ENCODE measurements around the gene CAPN12.

CAPN12 gene

DNA sequence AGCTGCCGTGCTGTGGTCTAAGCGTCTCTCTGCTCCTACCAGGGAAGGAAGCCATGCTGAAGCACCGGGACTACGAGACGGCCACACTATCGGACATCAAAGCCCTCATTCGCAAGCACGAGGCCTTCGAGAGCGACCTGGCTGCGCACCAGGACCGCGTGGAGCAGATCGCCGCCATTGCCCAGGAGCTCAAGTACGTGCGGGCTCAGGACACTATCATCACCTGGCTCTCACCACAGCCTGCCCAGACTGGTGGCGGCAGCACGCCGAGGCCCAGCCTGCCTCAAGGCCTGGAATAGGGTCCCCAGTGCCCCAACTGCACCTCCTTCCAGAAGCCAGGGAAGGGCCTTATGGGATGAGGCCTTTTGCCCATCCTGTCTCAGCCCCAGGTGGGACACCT lies 22.8 kb downstream of the CAPN12 start:
- Mint-ChIP-seq H3K4me1 (ENCODE audit: low read depth) (no peaks in the 10 kb centered on the region), H3K9me3 (no peaks in the 10 kb centered on the region), H3K4me3 (no peak overlapping the region), H3K27ac (no peak overlapping the region), H3K27me3 (no peaks in the 10 kb centered on the region), H3K36me3 (ENCODE audit: low read depth) (peaks cover 100% of the 10 kb centered on the region)
- intact Hi-C loops (cut with micrococcal nuclease) = no loop called here

GRCh38 chr19:38720559-38721236 lies 23.6 kb downstream of the CAPN12 start:
- H3K4me1 Mint-ChIP-seq (ENCODE audit: low read depth) = no peaks in the 10 kb centered on the region
- no peak overlapping the region for H3K4me3 Mint-ChIP-seq
- H3K27ac Mint-ChIP-seq = no peak overlapping the region
- H3K9me3 Mint-ChIP-seq = no peaks in the 10 kb centered on the region
- peaks cover 100% of the 10 kb centered on the region for H3K36me3 Mint-ChIP-seq (ENCODE audit: low read depth)
- H3K27me3 Mint-ChIP-seq = no peaks in the 10 kb centered on the region
- intact Hi-C loops (cut with micrococcal nuclease) = no loop called here

DNA sequence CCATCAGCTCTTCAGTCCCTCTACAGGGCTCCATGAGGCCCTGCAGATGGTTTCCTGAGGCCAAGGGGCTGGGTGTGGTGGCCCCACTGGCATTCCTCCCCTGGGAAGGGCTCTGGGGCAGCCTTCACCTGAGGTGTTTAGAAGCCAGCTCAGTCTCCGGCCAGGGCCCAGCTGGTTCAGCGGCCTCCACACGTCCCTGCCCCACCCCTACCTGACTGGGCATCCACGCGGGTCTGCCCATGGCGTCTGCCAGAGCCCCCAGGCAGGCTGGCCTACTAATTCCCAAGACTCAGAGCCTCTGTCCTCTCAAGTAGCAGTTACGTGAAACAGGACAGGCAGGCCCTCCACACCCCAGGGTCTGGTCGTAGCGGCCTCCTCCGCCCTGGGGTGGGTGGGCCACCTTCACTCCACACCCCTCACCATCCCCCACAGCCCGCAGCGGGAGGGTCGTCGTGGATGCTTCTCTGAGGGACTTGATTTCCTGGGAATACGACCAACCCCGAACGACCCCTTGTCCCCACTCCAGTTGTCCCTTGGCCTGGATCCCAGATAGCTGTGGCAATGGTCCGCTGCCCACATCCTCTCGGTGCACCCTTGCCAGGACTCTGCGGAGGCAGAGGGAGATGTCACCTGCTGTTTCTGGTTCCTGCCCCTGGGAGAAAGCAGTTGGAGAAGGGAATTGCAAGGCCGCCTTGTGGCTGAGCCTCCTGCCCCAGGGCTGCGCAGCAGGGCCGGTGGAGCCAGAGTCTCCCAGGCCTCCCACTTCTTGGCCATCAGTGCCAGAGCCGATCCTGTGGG lies 24.3 kb downstream of the CAPN12 start:
- Mint-ChIP-seq H3K4me3 (no peak overlapping the region), H3K4me1 (ENCODE audit: low read depth) (no peaks in the 10 kb centered on the region), H3K9me3 (no peaks in the 10 kb centered on the region), H3K27ac (no peak overlapping the region), H3K27me3 (no peaks in the 10 kb centered on the region), H3K36me3 (ENCODE audit: low read depth) (peaks cover 99% of the 10 kb centered on the region)
- intact Hi-C loops (cut with micrococcal nuclease) = no loop called here

- no peaks in the 10 kb centered on the region for H3K4me1 Mint-ChIP-seq (ENCODE audit: low read depth)
- H3K4me3 Mint-ChIP-seq = no peak overlapping the region
- no peak overlapping the region for H3K27ac Mint-ChIP-seq
- peaks cover 99% of the 10 kb centered on the region for H3K36me3 Mint-ChIP-seq (ENCODE audit: low read depth)
- no peaks in the 10 kb centered on the region for H3K9me3 Mint-ChIP-seq
- intact Hi-C loops (cut with micrococcal nuclease) = no loop called here
- no peaks in the 10 kb centered on the region for H3K27me3 Mint-ChIP-seq
Measured at GRCh38 chr19:38718747-38719543, 25.3 kb downstream of the CAPN12 start.

DNA sequence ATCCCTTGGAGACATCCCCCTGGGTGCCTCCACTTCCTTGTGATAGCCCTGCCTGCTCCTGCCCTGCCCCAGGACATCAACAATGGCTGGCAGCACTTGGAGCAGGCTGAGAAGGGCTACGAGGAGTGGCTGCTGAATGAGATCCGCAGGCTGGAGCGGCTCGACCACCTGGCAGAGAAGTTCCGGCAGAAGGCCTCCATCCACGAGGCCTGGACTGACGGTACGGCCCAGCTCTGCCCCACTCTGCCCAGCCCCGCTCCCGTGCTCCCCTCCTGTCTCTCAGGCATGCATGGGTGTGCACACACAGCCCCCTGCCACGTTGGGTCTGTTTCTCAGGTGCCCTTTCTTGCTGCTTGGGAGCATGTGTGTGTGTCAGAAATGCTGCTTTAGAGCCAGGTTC lies 26.4 kb downstream of the CAPN12 start:
- peaks cover 99% of the 10 kb centered on the region for H3K36me3 Mint-ChIP-seq (ENCODE audit: low read depth)
- intact Hi-C loops (cut with micrococcal nuclease) = no loop called here
- no peaks in the 10 kb centered on the region for H3K27me3 Mint-ChIP-seq
- no peak overlapping the region for H3K27ac Mint-ChIP-seq
- no peaks in the 10 kb centered on the region for H3K9me3 Mint-ChIP-seq
- no peak overlapping the region for H3K4me3 Mint-ChIP-seq
- no peaks in the 10 kb centered on the region for H3K4me1 Mint-ChIP-seq (ENCODE audit: low read depth)

GRCh38 chr19:38717051-38717450 lies 27.2 kb downstream of the CAPN12 start:
- no peaks in the 10 kb centered on the region for H3K9me3 Mint-ChIP-seq
- no peak overlapping the region for H3K4me3 Mint-ChIP-seq
- intact Hi-C loops (cut with micrococcal nuclease) = no loop called here
- H3K36me3 Mint-ChIP-seq (ENCODE audit: low read depth) = peaks cover 99% of the 10 kb centered on the region
- H3K27me3 Mint-ChIP-seq = no peaks in the 10 kb centered on the region
- no peaks in the 10 kb centered on the region for H3K4me1 Mint-ChIP-seq (ENCODE audit: low read depth)
- no peak overlapping the region for H3K27ac Mint-ChIP-seq

DNA sequence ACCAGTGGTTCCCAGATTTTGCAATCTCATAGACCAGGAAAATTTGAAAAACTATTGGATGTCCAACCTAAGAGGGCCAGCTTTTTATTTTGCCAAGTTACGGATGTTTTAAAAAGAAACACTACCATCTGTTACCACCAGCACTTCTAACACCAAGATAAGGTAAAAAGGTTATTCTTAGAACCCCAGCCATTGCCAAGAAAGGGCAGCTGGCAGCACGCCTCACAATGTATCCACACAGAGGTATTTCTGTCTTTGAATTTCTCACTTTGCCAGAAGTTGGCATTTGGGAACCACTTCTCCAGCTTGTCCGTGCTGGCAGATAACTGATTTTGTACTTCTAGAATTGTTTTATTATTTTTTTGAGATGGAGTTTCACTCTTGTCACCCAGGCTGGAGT lies 28.7 kb downstream of the CAPN12 start:
- H3K27me3 Mint-ChIP-seq = no peaks in the 10 kb centered on the region
- intact Hi-C loops (cut with micrococcal nuclease) = no loop called here
- H3K27ac Mint-ChIP-seq = no peak overlapping the region
- no peak overlapping the region for H3K4me3 Mint-ChIP-seq
- no peaks in the 10 kb centered on the region for H3K4me1 Mint-ChIP-seq (ENCODE audit: low read depth)
- no peaks in the 10 kb centered on the region for H3K9me3 Mint-ChIP-seq
- H3K36me3 Mint-ChIP-seq (ENCODE audit: low read depth) = peaks cover 99% of the 10 kb centered on the region

DNA sequence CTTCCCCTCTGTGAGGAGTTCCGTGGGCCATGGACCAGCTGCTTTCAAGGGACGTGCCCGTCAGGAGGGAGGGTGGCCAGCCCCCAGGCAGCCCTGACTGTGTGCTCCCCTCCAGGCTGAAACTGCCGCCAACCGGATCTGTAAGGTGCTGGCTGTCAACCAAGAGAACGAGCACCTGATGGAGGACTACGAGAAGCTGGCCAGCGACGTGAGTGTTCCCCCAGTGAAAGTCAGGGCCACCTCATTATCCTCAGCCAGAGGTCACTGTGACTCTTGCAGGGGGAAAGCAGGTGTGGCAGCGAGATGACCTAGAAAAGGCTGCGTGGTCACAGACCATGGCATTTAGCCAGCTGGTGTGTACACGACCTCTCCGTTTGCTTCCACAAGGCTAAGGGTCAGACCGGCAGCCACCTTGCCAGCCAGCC lies 29.9 kb downstream of the CAPN12 start:
- Mint-ChIP-seq H3K27ac (no peak overlapping the region), H3K36me3 (ENCODE audit: low read depth) (peaks cover 99% of the 10 kb centered on the region), H3K4me1 (ENCODE audit: low read depth) (no peaks in the 10 kb centered on the region), H3K27me3 (no peaks in the 10 kb centered on the region), H3K4me3 (no peak overlapping the region), H3K9me3 (no peaks in the 10 kb centered on the region)
- intact Hi-C loops (cut with micrococcal nuclease) = no loop called here

GRCh38 chr19:38713865-38714264 lies 30.4 kb downstream of the CAPN12 start:
- Mint-ChIP-seq H3K36me3 (ENCODE audit: low read depth) (peaks cover 99% of the 10 kb centered on the region), H3K4me3 (no peak overlapping the region), H3K27ac (no peak overlapping the region), H3K4me1 (ENCODE audit: low read depth) (no peaks in the 10 kb centered on the region), H3K27me3 (no peaks in the 10 kb centered on the region), H3K9me3 (no peaks in the 10 kb centered on the region)
- intact Hi-C loops (cut with micrococcal nuclease) = no loop called here

DNA sequence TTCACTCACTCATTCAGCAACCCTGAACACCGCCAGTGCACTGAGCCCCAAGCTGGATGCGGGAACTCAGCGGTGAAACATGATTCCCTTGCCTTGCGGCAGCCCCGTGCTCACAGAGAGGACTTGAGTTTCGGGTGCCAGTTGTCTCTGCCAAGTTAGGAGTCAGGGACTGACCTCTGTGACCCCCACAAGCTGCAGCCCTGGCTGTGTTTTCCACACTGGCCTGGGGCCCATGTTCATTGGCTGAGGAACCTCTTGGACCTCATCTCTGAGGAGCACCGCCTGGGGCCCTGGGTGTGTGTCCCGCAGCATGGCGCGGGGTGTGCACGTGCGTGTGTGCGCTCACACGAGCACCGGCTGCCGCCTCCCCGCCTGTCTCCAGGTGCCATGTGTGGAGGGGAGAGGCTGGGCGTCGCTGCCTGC lies 31.0 kb downstream of the CAPN12 start:
- Mint-ChIP-seq H3K4me1 (ENCODE audit: low read depth) (no peaks in the 10 kb centered on the region), H3K9me3 (no peaks in the 10 kb centered on the region), H3K27me3 (no peaks in the 10 kb centered on the region), H3K36me3 (ENCODE audit: low read depth) (peaks cover 99% of the 10 kb centered on the region), H3K27ac (no peak overlapping the region), H3K4me3 (no peak overlapping the region)
- intact Hi-C loops (cut with micrococcal nuclease) = no loop called here

- Mint-ChIP-seq H3K4me3 (no peak overlapping the region), H3K36me3 (ENCODE audit: low read depth) (peaks cover 99% of the 10 kb centered on the region), H3K27me3 (no peaks in the 10 kb centered on the region), H3K9me3 (no peaks in the 10 kb centered on the region), H3K4me1 (ENCODE audit: low read depth) (no peaks in the 10 kb centered on the region), H3K27ac (no peak overlapping the region)
- intact Hi-C loops (cut with micrococcal nuclease) = no loop called here
Measured at GRCh38 chr19:38712161-38712748, 32.0 kb downstream of the CAPN12 start.

- no peaks in the 10 kb centered on the region for H3K27me3 Mint-ChIP-seq
- H3K36me3 Mint-ChIP-seq (ENCODE audit: low read depth) = peaks cover 99% of the 10 kb centered on the region
- no peak overlapping the region for H3K27ac Mint-ChIP-seq
- no peaks in the 10 kb centered on the region for H3K4me1 Mint-ChIP-seq (ENCODE audit: low read depth)
- no peak overlapping the region for H3K4me3 Mint-ChIP-seq
- intact Hi-C loops (cut with micrococcal nuclease) = no loop called here
- H3K9me3 Mint-ChIP-seq = no peaks in the 10 kb centered on the region
Measured at GRCh38 chr19:38711726-38712153, 32.5 kb downstream of the CAPN12 start.

DNA sequence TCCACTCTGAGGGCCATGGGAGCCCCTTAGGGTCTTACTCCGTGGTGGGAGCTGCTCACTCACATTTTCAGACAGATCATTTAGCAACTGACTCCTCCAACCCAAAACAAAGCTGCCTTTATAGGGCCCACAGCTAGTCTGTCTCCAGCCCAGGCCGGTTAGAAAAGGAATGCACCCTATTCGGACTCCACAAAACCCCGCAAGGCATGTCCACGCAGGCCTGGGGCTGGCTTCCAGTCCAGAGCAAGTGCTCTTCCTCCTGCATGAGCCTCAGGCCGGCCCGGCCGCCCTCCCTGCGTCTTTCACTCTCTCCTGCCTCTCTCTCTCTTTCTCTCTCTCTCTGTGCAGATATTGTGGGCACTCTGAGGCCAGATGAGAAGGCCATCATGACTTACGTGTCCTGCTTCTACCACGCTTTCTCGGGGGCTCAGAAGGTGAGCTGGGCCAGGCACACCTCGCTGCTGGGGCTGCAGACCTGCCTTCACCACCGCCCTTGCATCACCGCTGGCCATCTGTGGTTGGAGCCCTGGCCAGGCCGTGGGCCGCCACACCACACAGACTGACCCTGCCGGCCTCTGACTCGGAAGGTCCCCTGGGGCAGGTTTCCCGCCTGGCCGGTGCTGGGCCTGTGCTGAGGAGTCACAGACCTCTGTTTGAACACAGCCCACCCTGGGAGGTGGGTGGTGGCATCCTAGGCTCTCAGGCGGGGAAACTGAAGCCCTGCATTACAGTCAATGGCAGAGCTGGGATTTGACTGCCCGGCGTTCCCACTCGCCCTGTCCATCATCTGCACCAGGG lies 33.1 kb downstream of the CAPN12 start:
- H3K4me1 Mint-ChIP-seq (ENCODE audit: low read depth) = no peaks in the 10 kb centered on the region
- H3K36me3 Mint-ChIP-seq (ENCODE audit: low read depth) = peaks cover 99% of the 10 kb centered on the region
- H3K4me3 Mint-ChIP-seq = no peak overlapping the region
- no peaks in the 10 kb centered on the region for H3K9me3 Mint-ChIP-seq
- no peak overlapping the region for H3K27ac Mint-ChIP-seq
- no peaks in the 10 kb centered on the region for H3K27me3 Mint-ChIP-seq
- intact Hi-C loops (cut with micrococcal nuclease) = no loop called here

All from dendritic cell treated with granulocyte-macrophage colony-stimulating factor and Interleukin-4, amounts not matched to agents 40 ng/mL and 50 ng/mL, for 4 days (primary cell).